NCI-H2081 treated with DMSO at 0.1 percent for 48 hours (cell line): ENCODE measurements around the gene LAMA4.
"Not testable (repeated sequence)": the region's sequence is repeated elsewhere in the genome, so short reads cannot be mapped to it uniquely, and the experiment has no call there.

Experiments
- DNase-seq: peaks from one replicate; lab custom pipeline; 2025; lab: John Stamatoyannopoulos, UW

LAMA4 gene

DNA sequence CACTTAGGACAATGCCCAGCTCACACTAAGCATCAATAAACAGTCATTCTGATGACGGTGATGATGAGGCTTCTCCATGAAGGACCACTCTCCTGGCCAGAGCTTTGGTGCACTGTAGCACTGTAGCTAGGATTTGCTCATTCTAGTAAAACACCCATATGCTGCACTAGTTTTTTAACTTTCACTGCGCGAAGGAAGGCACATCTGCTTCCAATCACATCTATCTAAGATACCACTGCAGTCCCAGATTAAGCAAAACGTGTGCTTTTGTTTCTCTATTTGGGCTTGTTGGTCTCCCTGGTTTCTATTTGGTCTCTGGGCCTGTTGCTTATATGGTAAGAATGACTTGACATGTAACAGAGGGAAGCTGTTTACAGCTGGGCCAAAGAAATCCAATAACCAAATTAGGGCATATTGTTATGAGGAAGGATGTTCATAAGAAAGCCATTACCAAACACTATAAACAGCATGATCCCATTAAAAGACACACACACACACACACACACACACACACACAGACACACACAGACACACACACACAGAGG, 104.6 kb downstream of the LAMA4 start:
- DNase-seq, result no peak

DNA sequence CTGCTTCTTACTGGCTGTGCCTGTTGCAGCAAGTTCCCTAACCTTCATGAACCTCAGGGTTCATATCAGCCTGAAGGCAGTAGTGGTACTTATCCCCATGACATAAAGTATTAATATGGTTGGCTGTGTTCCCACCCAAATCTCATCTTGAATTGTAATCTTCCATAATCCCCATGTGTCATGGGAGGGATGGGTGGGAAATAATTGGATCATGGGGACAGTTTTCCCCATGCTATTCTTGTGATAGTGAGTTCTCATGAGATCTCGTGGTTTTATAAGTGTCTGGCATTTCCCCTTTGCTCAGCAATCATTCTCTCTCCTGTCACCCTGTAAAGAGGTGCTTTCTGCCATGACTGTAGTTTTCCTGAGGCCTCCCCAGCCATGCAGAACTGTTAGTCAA, 105.1 kb downstream of the LAMA4 start:
- no peak for DNase-seq

GRCh38 chr6:112148103-112148502, 106.3 kb downstream of the LAMA4 start:
- DNase-seq, result no peak

DNA sequence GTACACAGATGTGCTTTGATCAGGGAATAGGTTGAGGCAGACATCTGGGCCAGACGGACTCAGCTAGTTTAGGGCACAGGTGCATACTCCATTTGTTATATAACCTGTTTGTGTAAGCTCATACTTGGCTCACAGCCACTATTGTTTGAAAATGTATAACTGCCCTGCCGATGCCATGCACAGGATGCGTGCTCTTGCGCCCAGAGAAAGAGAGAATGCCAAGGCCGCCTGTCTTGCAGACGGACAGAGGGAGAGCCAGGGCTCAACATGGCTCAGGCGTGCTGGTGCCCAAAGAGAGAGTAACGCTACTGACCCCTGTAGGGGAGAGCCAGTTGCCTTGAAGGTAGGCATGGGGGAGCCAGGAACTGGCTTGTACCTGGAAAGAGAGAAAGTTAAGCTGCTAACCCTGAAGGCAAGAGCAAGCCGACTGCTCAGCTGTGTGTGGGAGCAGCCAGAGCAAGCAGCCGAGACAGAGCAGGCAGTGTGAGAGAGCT, 109.2 kb downstream of the LAMA4 start:
- peak; percentile 36 for DNase-seq

DNA sequence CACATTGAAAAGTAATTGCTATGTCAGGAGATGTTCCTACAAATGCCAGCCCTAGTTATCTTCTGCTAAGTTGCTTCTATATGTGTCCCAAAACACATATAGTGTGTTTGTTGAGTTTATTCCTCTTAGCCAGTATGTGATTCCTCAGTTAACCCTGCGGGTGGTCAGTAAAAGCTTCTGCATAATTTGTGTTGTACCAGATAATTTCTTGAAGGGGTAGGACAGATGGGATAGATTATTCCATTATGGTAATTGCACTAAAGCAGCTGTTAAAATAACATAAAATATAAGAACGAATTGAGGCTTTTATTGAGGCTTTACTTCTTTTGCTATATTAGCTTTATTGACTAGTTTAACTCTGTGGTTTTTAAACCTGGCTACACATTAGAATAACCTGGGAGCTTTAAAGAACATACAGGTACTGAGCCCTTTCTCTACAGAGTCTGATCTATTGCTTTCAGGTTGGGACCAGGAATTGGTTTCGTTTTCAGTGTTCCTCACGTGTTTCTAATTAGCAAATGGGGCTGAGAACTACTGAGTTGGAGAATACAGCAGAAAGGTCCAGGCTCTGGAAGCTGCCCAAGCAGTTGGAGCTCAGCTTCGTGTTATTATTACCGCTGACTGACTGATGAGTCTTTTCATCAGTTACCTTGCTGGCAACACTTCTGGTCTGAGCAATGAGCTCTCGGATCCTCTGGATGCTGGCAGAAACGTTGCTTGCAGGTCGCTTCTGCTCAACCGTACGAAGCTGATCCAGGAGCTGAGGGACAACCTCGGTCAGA, 110.0 kb downstream of the LAMA4 start:
- peak; percentile 57 for DNase-seq

GRCh38 chr6:112141707-112142106, 112.7 kb downstream of the LAMA4 start:
- DNase-seq, result no peak

GRCh38 chr6:112139052-112139451, 115.3 kb downstream of the LAMA4 start:
- DNase-seq, result no peak

- DNase-seq, result no peak
Observed at GRCh38 chr6:112130878-112131277, 123.5 kb downstream of the LAMA4 start.

DNA sequence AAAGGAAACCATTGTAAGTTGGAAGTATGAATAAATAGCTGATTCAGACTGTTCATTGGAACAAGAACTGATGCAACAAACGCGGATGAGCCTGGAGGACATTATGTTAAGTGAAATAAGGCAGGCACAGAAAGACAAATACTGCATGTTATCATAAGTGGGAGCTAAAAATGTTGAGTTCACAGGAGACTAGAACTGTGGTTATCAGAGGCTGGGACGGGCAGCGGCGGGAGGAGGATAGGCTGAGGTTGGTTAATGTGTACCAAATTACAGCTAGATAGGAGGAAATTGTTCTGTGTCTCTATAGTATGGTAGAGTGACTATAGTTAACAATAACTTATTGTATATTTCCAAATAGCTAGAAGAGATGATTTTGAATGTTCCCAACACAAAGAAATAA, 126.2 kb downstream of the LAMA4 start:
- no peak for DNase-seq

DNA sequence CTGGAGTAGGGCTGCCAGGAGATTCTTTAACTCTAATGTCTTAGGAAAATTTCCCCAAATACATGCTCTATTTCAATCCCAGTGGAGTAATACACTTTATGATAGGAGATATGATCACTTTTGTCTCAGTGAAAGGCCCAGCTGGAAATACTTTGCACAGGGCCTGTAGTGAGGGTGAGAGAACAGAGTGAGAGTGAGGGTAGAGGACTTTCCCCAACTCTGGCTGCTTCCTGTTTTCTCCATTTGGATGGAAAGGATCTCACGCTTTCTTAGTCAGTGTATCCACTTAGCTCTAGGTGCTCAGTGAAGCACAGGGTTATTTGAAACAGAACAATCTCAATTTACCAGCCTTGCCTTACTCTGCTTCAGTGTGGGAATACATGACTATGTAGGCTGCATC, 130.4 kb downstream of the LAMA4 start:
- DNase-seq, result no peak

DNA sequence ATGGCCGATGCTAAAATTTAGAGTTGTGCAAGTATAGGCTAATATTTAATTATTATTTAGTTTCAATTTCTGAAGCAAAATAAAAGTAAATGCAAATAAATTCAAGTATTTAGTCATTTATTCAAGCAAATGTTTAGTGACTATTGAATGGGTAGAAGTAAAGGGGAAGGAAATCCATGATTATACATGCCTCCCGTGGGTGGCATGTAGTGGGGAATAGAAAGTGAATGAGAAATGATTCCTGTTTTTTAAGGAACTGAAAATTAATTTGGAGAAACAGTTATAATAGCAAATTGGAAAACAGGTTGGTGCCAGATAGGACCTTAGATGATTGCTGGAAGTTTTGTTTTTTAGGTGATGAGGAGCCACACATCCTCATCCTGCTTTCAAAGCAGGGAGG, 131.6 kb downstream of the LAMA4 start:
- DNase-seq, result no peak

DNA sequence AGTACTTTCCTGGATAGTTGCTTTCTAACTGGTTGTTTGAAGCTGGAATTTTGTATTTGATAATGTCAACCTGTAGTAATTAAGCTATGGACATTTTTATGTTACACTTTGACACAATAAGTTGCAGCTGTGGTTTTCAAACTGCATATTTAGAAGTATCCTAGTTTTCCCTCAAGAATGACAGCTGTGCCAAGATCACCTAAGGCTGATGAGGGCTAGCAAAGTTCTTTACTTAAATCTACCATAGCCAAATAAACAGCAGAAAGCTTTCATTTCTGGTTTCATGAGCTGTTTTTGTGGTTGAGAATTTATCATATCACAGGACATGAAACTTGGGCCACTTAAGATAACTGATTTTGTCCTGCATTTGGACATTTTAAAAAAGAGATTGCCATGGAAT, 136.3 kb downstream of the LAMA4 start:
- DNase-seq, result no peak

- DNase-seq, result no peak
Observed at GRCh38 chr6:112117554-112117953, 136.8 kb downstream of the LAMA4 start.

DNA sequence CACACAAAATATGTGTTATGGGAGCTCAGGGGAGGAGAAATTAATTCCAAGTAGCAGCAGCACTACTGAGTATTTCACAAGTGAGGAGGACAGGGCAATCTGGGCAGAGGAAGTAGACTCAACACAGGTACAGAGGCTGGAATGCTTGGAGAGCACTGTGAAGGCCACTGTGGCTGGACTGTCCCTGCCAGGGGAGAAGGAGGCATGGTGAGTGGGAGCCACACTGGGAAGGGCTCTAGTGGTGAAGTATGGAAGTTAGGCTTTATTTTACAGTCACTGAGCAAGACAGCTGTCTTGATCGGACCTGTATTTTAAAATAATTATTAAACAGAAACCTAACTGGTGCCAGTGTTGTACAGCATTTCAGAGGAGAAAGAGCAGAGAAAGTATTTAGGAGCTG, 138.1 kb downstream of the LAMA4 start:
- DNase-seq, result no peak

GRCh38 chr6:112114577-112115223, 139.7 kb downstream of the LAMA4 start:
- DNase-seq, result no peak

- no peak for DNase-seq
Observed at GRCh38 chr6:112113918-112114317, 140.4 kb downstream of the LAMA4 start.

- DNase-seq, result no peak
Observed at GRCh38 chr6:112113431-112113830, 140.9 kb downstream of the LAMA4 start.

DNA sequence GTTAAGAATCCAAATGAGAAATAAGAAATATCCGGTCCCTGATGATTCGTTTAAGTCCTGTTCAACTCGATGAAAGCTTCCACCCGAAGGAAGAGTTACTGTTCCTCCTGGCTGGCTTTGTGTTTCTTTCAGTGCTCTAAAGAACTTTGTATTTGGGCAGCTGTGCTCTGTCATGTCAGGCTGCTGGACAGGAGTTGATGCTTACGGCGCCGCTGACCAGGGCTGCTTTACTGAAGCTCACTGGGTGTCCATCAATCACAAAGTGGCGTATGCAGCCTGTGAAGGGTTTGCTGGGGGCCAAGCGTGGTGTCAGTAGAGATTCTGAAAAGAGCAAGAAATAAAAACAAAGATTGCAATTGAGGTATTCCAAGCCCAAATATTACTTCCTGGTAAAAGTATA, 145.1 kb downstream of the LAMA4 start:
- DNase-seq, result no peak

DNA sequence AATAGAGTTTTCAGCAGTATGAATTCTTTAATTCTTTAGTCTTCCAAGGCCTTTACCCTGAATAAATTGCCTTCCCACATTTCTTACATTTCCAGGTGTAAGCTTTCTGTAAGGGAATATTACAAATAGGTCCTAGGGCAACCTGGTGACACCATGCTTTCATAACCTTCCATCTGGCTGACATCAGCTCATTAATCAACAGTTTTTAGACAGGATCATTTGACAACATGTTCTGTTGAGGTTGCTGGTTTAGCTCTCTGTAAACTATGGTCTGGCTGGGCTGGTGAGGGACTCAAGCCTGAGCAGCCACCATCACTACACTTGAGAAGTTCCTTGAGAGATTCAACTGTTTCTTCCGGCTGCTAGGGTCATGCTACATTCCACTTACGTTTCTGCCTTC, 147.8 kb downstream of the LAMA4 start:
- DNase-seq, result no peak

DNA sequence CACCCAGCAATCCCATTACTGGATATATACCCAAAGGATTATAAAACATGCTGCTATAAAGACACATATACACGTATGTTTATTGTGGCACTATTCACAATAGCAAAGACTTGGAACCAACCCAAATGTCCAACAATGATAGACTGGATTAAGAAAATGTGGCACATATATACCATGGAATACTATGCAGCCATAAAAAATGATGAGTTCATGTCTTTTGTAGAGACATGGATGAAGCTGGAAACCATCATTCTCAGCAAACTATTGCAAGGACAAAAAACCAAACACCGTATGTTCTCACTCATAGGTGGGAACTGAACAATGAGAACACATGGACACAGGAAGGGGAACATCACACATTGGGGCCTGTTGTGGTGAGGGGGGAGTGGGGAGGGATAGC, 148.3 kb downstream of the LAMA4 start:
- not testable (repeated sequence) for DNase-seq

- no peak for DNase-seq
Observed at GRCh38 chr6:112100561-112100960, 153.8 kb downstream of the LAMA4 start.

- no peak for DNase-seq
Observed at GRCh38 chr6:112096901-112097300, 157.5 kb downstream of the LAMA4 start.

GRCh38 chr6:112087916-112088315, 166.5 kb downstream of the LAMA4 start:
- no peak for DNase-seq
